ENCODE results near the gene TUBGCP6. TPM values are rescaled to one million over a fixed set of nuclear protein-coding genes. Genes with fewer than 3 reads are reported as not detected.

TUBGCP6 gene
- total RNA-seq, 4 donors from 2014 or later = 18.7 to 27.4 (median 19.2) TPM

DNA sequence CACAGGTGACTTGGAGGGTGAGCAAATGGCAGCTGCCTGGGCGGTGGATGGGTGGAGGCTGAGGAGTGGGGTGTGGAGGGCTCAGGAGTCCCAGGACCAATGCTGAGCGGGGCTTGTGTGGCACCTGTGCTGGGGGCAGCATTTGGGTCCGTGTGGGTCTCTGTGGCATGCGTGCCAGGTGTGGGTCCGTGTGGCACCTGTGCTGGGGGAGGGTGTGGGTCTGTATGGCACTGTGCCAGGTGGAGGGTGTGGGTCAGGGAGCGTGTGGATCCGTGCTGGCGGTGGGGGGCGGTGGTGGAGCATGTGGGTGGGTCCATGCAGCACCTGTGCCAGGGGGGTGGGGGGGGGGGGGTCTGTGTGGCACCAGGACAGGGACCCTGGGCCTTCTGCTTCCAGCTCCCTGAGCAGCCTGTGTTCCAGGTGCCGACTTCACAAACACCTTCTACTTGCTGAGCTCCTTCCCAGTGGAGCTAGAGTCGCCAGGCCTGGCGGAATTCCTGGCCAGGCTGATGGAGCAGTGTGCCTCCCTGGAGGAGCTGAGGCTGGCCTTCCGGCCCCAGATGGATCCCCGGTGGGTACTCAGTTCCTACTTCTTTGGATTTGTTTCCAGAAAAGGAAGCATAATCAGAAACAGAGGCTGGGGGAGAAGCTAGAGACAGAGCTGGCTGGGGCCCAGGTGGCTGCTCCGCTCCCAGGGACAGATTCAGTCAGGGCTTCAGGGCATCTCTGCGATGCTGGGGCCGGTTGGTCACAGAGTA is 29.3 kb downstream of the TUBGCP6 start:
- ATAC-seq = no peak

DNA sequence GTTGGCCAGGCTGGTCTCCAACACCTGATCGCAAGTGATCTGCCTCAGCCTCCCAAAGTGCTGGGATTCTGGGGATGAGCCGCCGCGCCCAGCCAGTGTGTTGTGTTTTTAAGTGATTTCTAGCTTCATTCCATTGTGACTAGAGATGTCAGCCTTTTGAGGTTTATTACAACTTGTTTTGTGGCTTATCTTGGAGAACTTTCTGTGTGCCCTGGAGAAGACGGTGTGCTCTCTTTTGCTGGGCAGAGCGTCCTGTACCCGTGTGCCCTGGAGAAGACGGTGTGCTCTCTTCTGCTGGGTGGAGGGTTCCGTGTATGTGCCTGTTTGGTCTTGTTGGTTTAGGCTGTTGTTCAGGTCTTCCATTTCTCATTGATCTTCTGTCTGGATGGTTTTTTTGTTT is 31.6 kb downstream of the TUBGCP6 start:
- in situ Hi-C loops (cut with MboI; ENCODE audit: low sequenced_read_pairs in 4 of 4) = no loop called here

More for the DNA sequence above, 29.3 kb downstream of the TUBGCP6 start:
- intact Hi-C loops (cut with DNase I; ENCODE audit: low total_unique reads) = no loop called here
- no peaks in the 10 kb centered on the region for H3K27me3 ChIP-seq
- peaks cover 0 to 82% of the 10 kb centered on the region in 2 donors for H3K36me3 ChIP-seq
- no peak overlapping the region for H3K4me3 ChIP-seq
- H3K27ac ChIP-seq = peak overlapping the region in 1 of 4 donors; percentile 48
- no peaks in the 10 kb centered on the region for H3K4me1 ChIP-seq
- in situ Hi-C loops (cut with MboI; ENCODE audit: low sequenced_read_pairs in 4 of 4) = no loop called here
- no peak for DNase-seq
- H3K9me3 ChIP-seq = no peaks in the 10 kb centered on the region
- TF ChIP-seq, protein P1, sequence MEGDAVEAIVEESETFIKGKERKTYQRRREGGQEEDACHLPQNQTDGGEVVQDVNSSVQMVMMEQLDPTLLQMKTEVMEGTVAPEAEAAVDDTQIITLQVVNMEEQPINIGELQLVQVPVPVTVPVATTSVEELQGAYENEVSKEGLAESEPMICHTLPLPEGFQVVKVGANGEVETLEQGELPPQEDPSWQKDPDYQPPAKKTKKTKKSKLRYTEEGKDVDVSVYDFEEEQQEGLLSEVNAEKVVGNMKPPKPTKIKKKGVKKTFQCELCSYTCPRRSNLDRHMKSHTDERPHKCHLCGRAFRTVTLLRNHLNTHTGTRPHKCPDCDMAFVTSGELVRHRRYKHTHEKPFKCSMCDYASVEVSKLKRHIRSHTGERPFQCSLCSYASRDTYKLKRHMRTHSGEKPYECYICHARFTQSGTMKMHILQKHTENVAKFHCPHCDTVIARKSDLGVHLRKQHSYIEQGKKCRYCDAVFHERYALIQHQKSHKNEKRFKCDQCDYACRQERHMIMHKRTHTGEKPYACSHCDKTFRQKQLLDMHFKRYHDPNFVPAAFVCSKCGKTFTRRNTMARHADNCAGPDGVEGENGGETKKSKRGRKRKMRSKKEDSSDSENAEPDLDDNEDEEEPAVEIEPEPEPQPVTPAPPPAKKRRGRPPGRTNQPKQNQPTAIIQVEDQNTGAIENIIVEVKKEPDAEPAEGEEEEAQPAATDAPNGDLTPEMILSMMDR (IDR thresholded peaks at IDR 0.05 in 4 of 5, conservative IDR thresholded peaks at IDR 0.05 in 1 of 5) = no peak
- no peak for TF ChIP-seq POLR2A (IDR thresholded peaks at IDR 0.05)

DNA sequence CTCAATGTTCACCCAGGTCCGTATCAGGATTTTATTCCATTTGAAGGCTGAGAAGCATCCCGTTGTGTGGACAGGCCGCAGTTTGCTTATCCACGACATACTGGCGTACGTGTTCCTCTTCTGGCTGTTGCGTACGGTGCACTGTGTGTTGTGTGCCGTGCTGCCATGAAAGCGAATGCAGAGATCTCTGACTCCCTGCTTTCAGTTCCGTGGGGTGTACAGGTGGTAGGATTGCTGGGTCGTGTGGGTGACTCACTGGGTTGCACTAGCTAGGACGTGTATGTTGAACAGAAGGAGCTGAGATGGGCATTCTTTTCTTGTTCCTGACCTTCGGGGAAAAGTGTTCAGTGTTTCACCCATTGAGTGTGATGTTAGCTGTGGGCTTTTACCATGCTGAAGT is 33.7 kb downstream of the TUBGCP6 start:
- TF ChIP-seq, protein P1 (IDR thresholded peaks at IDR 0.05 in 4 of 5, conservative IDR thresholded peaks at IDR 0.05 in 1 of 5) = no peak
- TF ChIP-seq POLR2A (IDR thresholded peaks at IDR 0.05) = no peak
- Histone ChIP-seq H3K27me3 (no peaks in the 10 kb centered on the region), H3K4me3 (no peak overlapping the region), H3K4me1 (peaks cover 9 to 13% of the 10 kb centered on the region in 2 donors), H3K36me3 (peaks cover 0 to 59% of the 10 kb centered on the region in 2 donors), H3K27ac (no peak overlapping the region), H3K9me3 (no peaks in the 10 kb centered on the region)
- DNase-seq (no peak), ATAC-seq (no peak)
- intact Hi-C loops (cut with DNase I; ENCODE audit: low total_unique reads) (loop anchor here (5.0 kb wide), 1 partner anchor 41 kb away; the partner anchor contains the start of gene HDAC10), in situ Hi-C loops (cut with MboI; ENCODE audit: low sequenced_read_pairs in 4 of 4) (no loop called here)

More for the DNA sequence above, 31.6 kb downstream of the TUBGCP6 start:
- intact Hi-C loops (cut with DNase I; ENCODE audit: low total_unique reads) = loop anchor here (5.0 kb wide), 1 partner anchor 39 kb away; the partner anchor contains the start of gene HDAC10
- H3K9me3 ChIP-seq = no peaks in the 10 kb centered on the region
- DNase-seq (no peak), ATAC-seq (no peak)
- no peak overlapping the region for H3K27ac ChIP-seq
- H3K4me3 ChIP-seq = no peak overlapping the region
- H3K4me1 ChIP-seq = no peaks in the 10 kb centered on the region
- H3K36me3 ChIP-seq = peaks cover 0 to 75% of the 10 kb centered on the region in 2 donors
- TF ChIP-seq, protein P1 (IDR thresholded peaks at IDR 0.05 in 4 of 5, conservative IDR thresholded peaks at IDR 0.05 in 1 of 5) = no peak
- TF ChIP-seq POLR2A (IDR thresholded peaks at IDR 0.05) = no peak
- H3K27me3 ChIP-seq = no peaks in the 10 kb centered on the region

DNA sequence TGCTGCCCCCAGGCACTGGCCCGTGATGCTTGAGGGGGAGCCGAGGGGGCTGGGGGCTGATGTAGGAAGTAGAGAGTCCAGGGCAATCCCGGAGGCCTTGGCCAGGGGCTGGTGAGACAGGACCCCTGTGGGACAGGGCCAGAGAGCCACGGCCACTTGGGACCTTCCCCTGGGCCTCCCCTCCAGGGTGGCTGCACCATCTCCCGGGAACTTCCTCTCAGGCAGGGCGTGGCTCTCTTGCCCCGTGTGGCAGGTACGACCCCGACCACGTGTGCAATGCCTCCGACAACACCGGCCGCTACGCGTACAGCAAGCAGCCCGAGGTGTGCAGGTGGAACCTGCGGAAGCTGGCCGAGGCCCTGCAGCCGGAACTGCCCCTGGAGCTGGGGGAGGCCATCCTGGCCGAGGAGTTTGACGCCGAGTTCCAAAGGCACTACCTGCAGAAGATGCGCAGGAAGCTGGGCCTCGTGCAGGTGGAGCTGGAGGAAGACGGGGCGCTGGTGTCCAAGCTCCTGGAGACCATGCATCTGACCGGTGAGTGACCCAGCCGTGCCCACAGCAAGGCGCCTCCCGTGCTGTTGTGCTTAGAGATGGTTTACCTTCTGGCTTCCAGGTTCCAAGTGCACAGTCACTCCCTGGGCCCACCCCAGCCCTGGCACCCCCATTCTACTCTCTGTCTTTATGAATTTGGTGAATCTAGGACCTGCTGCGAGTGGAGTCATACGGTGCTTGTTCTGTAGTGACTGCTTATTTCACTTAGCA is 34.3 kb downstream of the TUBGCP6 start:
- TF ChIP-seq, protein P1 (IDR thresholded peaks at IDR 0.05 in 4 of 5, conservative IDR thresholded peaks at IDR 0.05 in 1 of 5) = no peak
- no peak for TF ChIP-seq POLR2A (IDR thresholded peaks at IDR 0.05)
- H3K36me3 ChIP-seq = peaks cover 0 to 53% of the 10 kb centered on the region in 2 donors
- intact Hi-C loops (cut with DNase I; ENCODE audit: low total_unique reads) = loop anchor here (5.0 kb wide), 1 partner anchor 42 kb away; the partner anchor contains the start of gene HDAC10
- DNase-seq (no peak), ATAC-seq (no peak)
- H3K9me3 ChIP-seq = no peaks in the 10 kb centered on the region
- no peak overlapping the region for H3K4me3 ChIP-seq
- no peaks in the 10 kb centered on the region for H3K27me3 ChIP-seq
- in situ Hi-C loops (cut with MboI; ENCODE audit: low sequenced_read_pairs in 4 of 4) = no loop called here
- H3K4me1 ChIP-seq = peaks cover 14 to 19% of the 10 kb centered on the region in 2 donors
- no peak overlapping the region for H3K27ac ChIP-seq

Data from gastrocnemius medialis (tissue), 4 donors.